Hematopoietic multipotent progenitor cell treated with erythropoietin and hydrocortisone succinate and interleukin-3 and kit ligand, for 6 days (in vitro differentiated cells): ENCODE results near the gene CHSY1.

ENCODE experiments used
- DNase-seq: peaks from one replicate; pipeline ENCODE4 v3.0.0-alpha.2; 2015

CHSY1 gene

GRCh38 chr15:101185770-101186169, 66.1 kb downstream of the CHSY1 start:
- DNase-seq = no peak

DNA sequence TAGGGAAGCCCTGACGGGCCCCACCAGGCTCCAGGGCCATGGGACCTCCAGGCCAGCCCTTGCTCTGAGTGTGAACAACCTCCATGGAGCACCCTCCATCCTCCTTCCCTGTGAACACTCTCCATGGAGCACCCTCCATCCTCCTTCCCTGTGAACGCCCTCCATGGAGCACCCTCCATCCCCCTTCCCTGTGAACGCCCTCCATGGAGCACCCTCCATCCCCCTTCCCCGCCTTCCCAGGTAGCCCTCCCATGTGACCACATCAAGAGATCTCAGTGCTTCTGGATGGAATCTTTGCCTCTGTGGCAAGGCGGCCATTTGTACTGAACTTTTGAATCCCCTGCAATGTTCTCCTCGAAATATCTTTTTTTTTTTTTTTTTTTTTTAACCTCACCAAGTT, 66.5 kb downstream of the CHSY1 start:
- no peak for DNase-seq

DNA sequence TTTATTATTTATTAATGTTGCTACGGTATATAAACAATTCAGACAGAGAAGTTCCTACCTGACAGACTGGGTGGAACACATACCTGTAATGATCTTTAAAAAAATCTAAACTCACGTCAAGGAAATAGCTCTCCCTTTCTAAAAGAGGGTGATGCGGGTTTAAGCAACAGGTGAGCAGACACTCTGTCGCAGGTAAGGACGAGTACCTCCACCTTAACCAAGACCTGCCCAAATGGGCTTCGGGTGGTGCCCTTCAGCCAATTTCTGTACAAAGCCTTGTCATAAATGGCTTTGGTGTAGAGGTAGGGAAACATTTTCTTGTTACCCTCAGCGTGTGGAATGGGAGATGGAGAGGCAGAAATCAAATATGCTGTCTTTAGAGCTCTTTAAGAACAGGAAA, 67.0 kb downstream of the CHSY1 start:
- no peak for DNase-seq

DNA sequence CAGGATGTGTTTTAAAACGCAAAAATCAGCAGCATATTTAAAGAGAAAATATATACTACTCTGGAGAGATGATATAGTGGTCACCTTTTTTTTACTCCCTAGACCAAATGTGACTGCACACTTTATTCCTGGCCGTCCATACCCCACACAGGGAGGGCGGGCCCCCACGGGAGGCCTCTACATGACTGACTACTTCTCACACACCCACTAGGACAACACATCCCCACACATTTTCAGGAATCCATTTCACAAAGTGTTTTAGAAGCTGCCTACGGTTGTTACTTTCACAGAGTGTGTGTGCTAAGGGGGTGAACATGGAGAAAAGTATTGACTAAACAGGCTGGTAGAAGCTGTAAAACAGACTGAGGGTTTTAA, 67.9 kb downstream of the CHSY1 start:
- no peak for DNase-seq

DNA sequence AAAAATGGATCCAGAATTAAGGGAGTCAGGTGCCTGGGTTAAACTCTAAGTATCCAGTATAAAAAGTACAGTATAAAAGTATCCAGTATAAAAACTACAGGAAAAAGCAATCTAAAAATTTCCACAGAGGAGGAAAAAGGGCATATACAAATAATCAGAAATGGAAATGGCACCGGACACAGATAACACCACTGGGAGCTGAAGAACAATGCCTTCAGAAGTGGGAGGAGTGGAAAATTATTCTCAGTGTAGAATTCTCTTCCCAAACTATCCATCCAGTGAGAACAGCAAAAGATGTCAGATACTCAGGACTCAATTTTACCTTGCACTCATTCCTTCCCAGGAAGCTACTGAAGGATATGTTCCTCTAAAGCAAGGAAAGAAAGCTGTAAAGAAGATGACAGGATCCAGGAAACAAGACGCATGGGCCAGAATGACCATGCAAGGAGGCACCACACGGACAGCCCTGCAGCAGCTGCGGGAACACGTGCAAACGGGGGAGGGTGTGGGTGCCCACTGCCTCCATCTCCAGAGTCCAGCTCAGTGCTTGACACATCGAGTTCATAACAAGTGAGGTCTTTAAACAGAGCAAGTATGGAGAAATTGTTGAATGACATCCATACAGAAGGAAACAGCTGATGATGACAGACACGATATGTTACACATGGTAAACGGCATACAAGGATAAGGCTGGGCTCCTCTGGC, 68.5 kb downstream of the CHSY1 start:
- no peak for DNase-seq

DNA sequence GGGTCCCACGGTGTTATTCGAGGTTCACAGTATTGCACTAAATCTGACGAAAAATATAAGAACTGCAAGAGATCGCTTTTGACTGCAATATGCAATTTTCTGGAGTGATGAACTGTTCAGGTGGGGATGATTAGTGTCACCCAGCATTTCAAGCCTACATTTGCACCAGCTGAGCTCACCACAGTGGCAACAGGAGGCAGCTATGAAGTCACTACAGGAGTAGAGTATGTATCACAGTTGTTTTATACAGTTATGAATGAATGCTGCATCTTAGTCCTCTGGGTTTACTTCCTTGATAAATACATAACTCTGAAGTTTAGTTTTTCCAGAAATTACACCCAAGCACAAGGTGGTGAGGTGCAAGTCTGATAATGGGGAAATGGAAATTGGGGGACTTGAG, 69.6 kb downstream of the CHSY1 start:
- no peak for DNase-seq

DNA sequence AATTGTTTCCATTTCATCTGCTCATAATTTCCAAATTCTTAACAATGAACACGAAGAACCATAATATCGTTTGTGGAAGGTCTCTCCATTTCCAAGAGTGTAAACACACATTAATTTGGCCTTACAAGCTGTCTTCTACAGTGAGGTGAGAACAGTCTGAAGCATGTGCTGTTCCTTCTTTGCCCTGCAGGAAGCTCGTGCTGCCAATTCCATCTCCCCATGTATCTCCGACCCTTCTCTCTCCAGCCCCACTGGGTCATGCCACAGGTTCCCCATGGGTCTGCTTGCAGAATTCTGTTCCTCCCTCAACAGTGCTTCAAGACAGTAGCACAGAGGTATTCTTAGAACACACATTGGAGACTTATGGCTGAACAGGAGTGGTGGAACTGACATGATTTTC, 70.5 kb downstream of the CHSY1 start:
- no peak for DNase-seq

- DNase-seq = peak; percentile 90
Observed at GRCh38 chr15:101180620-101181307, 71.1 kb downstream of the CHSY1 start.

- DNase-seq = no peak
Observed at GRCh38 chr15:101179341-101180153, 72.3 kb downstream of the CHSY1 start.

DNA sequence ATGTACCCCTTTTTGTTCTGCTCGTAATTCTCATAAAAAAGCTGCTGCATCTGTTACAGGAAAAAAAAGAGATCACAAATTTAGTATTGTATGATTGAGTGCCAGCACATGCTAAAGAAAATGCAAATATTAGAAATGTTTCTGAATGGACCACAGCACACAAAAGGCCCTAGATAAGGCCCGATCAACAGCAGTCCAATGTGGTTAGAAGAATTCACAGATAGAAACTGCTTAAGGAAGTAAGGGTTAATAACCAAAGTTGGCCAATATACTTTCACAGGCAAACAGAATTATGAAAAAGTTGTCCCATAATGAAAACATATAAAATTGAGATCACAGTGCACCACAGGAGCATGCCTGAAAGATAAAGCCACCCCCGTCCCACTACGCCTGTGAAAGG, 72.9 kb downstream of the CHSY1 start:
- peak; percentile 72 for DNase-seq

DNA sequence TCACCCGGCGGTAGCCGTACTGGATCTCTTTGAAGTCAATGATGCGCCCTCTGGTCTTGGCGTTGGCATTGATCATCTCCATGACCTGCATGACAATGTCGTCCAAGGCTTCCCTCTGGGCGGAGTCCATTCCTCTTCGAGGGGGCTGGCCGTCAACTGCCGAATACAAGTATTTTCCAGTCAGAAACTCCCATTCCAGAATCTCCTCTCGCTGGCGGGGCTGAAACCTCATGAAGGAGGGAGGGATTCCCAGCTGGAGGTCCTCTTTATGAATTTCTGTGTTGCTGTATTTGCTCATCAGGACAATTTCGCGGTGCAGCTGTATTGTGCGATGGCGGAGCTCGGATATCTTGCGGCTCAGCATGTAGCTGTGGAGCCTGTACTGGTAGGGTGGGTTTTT, 73.4 kb downstream of the CHSY1 start:
- no peak for DNase-seq

- no peak for DNase-seq
Observed at GRCh38 chr15:101177866-101178265, 74.0 kb downstream of the CHSY1 start.

DNA sequence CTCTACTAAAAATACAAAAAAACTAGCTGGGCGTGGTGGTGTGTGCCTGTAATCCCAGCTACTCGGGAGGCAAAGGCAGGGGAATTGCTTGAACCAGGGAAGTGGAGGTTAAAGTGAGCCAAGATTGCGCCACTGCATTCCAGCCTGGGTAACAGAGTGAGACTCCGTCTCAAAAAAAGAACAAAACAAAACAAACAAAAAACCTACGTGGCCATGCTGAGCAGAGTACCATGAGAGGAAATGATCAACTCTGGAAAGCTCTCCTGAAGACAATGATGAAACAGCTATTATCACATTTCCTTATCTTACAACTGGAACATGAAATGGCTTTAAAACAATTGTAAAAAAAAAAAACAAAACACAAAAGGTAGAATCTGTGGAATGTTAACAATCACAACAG, 75.2 kb downstream of the CHSY1 start:
- no peak for DNase-seq

DNA sequence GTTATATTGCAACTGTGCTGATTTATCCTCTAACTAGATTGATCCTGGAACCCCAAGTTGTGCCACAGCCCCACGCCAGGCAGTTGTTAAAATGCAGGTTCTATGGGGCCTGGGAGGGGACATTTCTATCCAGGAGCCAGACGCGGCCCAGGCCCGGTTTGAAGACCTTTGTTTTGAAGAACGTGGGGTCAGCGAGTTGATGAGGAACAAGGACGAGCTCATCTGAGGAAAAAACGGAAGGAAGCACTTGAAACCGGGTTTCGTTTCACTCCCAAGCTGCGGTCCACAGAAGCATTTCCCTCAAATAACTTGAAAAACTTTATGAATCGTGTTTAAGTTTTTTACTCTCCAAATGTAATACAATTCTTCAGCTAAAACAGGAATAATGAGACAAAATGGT, 76.4 kb downstream of the CHSY1 start:
- DNase-seq = peak; percentile 62

DNA sequence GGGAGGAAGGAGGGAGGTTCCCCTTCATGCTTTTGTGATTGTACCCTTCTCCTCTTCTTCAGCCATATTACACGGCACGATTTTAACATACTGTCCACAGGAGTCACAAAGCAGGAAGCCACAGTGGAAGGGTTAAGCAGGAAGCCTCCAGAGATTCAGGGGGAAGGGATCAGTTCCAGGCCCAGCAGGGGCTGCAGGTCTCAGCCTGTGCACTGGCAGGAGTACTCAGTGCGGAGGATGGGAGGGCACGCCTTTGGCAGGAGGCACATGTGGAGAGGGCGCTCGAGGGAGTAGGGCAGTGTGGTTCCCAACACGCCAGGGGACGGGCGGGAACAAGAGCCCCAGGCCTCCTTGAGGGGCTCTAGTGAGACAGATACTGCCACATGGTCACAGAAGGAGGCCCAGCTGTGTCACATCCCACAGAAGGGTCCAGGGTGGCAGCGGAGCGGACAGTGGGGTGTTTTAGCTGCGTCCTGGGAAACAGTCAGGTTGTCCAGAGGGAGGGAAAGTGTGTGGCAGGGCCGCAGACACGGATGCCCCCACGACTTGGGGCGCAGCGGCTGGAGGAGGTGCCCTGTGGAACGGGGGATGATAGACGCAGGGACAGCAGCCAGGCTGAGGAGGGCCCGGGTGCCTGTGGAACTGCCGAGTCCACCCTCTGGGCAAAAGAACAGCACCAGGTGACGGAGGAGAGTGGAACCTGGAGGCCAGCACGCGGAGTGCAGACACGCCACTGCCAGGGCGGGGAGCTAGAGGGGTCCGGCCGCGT, 77.5 kb downstream of the CHSY1 start:
- DNase-seq = no peak

DNA sequence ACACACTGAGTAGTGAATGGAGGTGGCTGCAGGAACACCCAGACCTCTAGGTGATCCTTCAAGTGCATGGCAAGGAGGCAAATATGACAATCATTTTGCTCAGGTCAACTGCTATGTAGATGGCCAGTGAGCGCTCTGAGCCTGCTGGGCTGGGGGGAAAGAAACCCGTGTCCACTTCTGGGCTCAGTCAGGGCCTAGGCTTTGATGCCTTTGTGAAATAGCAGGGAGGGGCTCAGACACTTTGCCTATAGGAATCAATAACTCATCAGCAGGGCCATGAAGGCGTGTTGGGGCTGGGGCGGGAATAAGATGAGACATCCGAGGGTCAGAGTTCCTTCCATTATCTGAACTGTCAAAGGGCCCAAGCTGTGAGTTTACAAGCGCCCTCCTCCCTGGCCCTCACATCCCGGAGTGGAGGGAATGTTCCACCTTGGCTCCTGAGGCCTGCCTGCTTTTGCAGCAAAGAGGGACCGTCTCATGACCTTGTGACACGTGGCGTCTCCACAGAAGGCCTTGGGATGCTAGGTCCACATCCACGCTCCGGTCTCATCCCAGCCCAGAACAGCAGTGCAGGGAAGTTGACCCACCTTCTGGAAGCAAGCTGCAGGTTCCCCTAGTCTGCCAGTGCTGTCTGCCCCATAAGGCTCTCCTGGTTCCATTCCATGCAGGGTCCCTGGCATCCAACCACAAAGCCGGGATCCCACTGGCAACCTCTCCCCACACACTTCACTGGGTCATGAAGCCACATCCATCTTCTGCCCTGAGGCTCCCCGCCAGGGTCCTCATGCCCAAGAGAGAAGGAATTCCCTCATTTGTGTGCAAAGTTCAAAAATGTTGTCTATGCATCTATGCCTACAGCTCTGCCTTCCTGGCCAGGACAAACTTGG, 78.4 kb downstream of the CHSY1 start:
- DNase-seq = no peak

- no peak for DNase-seq
Observed at GRCh38 chr15:101172501-101173071, 79.3 kb downstream of the CHSY1 start.

GRCh38 chr15:101171954-101172353, 79.9 kb downstream of the CHSY1 start:
- no peak for DNase-seq

- no peak for DNase-seq
Observed at GRCh38 chr15:101170568-101171350, 81.1 kb downstream of the CHSY1 start.

DNA sequence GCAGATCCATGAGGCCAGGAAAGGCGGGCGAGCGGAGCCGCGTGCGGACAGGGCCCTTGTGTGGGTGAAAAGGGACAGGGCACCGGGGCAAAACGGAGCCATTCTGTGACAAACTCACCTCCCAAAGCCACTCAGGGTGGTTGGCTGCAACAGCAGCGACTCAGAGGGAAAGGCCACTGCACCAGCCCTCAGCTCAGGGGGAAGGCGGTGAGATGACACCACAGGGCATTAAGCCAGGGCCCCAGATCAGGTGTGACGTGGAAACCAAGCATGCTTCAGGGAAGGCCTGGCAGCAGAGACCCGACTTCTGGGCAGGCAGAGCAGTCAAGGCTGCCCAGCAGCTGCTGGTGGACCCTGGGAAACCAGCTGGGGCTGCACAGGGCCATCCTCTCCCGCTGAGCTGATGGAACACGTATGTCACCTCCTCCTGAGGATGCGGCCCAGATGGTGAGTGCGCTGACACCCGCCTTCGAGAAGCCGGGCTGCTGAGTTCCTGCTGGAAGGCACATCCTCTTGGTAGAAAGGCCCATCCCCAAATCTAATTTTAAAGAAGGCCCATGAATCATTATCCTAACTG, 82.3 kb downstream of the CHSY1 start:
- no peak for DNase-seq
